ENCODE results near the gene FHOD1.

FHOD1 gene

DNA sequence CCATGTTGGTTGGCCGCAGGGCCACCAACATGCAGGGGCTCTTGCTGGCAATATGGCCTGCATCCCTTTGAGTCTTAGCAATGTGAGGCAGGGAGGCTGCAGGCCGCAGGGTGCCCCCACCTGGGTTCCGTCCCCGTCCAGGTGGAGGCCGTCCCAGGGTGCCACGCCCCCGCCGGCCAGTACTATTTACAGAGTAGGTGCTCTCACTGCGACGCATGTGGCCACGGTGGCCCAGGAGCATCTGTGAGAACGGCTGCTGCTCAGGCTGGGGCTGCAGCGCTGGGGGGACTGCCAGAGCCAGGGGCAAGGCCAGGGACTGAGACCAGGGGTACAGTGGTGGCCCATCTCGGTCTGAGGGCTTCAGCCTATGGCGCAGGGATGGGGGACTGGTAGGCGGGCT is 67.1 kb downstream of the FHOD1 start:
- H3K4me3 ChIP-seq (replicated peaks; ENCODE audit: insufficient read depth, low read length) = no peak overlapping the region
- peaks cover 10% of the 10 kb centered on the region for H3K27me3 ChIP-seq (ENCODE audit: insufficient read depth, poor library complexity, severe bottlenecking)

DNA sequence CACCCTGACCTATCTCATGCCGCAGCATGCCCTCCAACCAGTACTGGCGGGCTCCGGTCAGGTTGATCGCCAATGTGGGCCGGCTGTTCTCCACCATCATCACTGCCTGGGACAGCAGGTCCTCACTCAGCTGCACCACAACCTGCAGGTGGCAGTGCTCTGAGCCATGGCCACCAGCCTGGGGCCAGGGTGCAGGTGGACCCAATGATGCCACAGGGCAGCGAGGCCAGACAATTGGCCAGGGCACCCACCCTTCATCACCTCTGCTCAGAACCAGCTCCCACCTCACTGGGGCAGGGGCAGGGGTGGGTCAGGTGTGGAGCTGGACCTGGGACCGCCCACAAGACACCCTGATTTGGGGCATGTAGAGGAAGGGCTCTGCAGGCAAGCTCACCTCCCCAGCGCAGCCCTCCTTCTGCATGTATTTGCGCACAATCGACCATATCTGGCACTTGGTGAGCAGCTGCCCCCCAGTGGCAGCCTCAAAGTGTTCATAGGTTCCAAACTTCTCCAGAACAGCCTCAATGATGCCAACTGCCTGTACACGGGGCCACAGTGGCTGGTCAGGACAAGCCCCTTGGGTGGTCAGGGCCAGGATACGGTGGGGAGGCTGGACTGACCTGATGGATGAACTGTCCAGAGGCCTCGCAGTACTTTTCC is 67.7 kb downstream of the FHOD1 start:
- H3K27me3 ChIP-seq (ENCODE audit: insufficient read depth, poor library complexity, severe bottlenecking) = peaks cover 7% of the 10 kb centered on the region
- no peak for DNase-seq (ENCODE audit: low read depth in 1 of 2, low spot score in 1 of 2)
- H3K27ac ChIP-seq (replicated peaks) = no peak overlapping the region
- H3K4me3 ChIP-seq (replicated peaks; ENCODE audit: insufficient read depth, low read length) = no peak overlapping the region
- TF ChIP-seq, protein P1, sequence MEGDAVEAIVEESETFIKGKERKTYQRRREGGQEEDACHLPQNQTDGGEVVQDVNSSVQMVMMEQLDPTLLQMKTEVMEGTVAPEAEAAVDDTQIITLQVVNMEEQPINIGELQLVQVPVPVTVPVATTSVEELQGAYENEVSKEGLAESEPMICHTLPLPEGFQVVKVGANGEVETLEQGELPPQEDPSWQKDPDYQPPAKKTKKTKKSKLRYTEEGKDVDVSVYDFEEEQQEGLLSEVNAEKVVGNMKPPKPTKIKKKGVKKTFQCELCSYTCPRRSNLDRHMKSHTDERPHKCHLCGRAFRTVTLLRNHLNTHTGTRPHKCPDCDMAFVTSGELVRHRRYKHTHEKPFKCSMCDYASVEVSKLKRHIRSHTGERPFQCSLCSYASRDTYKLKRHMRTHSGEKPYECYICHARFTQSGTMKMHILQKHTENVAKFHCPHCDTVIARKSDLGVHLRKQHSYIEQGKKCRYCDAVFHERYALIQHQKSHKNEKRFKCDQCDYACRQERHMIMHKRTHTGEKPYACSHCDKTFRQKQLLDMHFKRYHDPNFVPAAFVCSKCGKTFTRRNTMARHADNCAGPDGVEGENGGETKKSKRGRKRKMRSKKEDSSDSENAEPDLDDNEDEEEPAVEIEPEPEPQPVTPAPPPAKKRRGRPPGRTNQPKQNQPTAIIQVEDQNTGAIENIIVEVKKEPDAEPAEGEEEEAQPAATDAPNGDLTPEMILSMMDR (IDR thresholded peaks at IDR 0.05; ENCODE audit: insufficient read depth, low read length) = no peak
- TF ChIP-seq, protein P2, sequence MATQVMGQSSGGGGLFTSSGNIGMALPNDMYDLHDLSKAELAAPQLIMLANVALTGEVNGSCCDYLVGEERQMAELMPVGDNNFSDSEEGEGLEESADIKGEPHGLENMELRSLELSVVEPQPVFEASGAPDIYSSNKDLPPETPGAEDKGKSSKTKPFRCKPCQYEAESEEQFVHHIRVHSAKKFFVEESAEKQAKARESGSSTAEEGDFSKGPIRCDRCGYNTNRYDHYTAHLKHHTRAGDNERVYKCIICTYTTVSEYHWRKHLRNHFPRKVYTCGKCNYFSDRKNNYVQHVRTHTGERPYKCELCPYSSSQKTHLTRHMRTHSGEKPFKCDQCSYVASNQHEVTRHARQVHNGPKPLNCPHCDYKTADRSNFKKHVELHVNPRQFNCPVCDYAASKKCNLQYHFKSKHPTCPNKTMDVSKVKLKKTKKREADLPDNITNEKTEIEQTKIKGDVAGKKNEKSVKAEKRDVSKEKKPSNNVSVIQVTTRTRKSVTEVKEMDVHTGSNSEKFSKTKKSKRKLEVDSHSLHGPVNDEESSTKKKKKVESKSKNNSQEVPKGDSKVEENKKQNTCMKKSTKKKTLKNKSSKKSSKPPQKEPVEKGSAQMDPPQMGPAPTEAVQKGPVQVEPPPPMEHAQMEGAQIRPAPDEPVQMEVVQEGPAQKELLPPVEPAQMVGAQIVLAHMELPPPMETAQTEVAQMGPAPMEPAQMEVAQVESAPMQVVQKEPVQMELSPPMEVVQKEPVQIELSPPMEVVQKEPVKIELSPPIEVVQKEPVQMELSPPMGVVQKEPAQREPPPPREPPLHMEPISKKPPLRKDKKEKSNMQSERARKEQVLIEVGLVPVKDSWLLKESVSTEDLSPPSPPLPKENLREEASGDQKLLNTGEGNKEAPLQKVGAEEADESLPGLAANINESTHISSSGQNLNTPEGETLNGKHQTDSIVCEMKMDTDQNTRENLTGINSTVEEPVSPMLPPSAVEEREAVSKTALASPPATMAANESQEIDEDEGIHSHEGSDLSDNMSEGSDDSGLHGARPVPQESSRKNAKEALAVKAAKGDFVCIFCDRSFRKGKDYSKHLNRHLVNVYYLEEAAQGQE (IDR thresholded peaks at IDR 0.05; ENCODE audit: insufficient replicate concordance, low read depth) = no peak
- TF ChIP-seq GABPA (IDR thresholded peaks at IDR 0.05; ENCODE audit: low read depth) (no peak), SPI1 (IDR thresholded peaks at IDR 0.05; ENCODE audit: borderline replicate concordance, low read depth) (no peak), POLR2AphosphoS5 (IDR thresholded peaks at IDR 0.05; ENCODE audit: low read depth) (no peak)

More for the DNA sequence above, 67.1 kb downstream of the FHOD1 start:
- TF ChIP-seq POLR2AphosphoS5 (IDR thresholded peaks at IDR 0.05; ENCODE audit: low read depth) (no peak), SPI1 (IDR thresholded peaks at IDR 0.05; ENCODE audit: borderline replicate concordance, low read depth) (no peak), GABPA (IDR thresholded peaks at IDR 0.05; ENCODE audit: low read depth) (no peak)
- TF ChIP-seq, protein P1 (IDR thresholded peaks at IDR 0.05; ENCODE audit: insufficient read depth, low read length) = no peak
- TF ChIP-seq, protein P2 (IDR thresholded peaks at IDR 0.05; ENCODE audit: insufficient replicate concordance, low read depth) = no peak
- no peak for DNase-seq (ENCODE audit: low read depth in 1 of 2, low spot score in 1 of 2)
- no peak overlapping the region for H3K27ac ChIP-seq (replicated peaks)

Small RNA genes lying within 50 kb of the gene (microRNA-seq; reads per million reads assigned to microRNA genes)
- gene MIR328 = 15.1 reads per million, percentile 41 among the genes with 10 or more reads in this experiment

All from HL-60 (cell line).